Measurements from ENCODE around the gene PARP8. TPM values are rescaled to one million over a fixed set of nuclear protein-coding genes. Genes with fewer than 3 reads are reported as not detected.
A peak's percentile ranks its signal among the peaks of the same experiment; 100 is the strongest.

The PARP8 gene
- total RNA-seq, 1 donor from 2014 or later, result 3.8 TPM

- no peak for DNase-seq (ENCODE audit: low read depth)
Measured at GRCh38 chr5:50725800-50726474, 59.5 kb downstream of the PARP8 start.

GRCh38 chr5:50726475-50727148 lies 60.2 kb downstream of the PARP8 start:
- no peak for DNase-seq (ENCODE audit: low read depth)

GRCh38 chr5:50727149-50727496 lies 60.7 kb downstream of the PARP8 start:
- DNase-seq (ENCODE audit: low read depth), result peak; percentile 48

GRCh38 chr5:50727845-50728244 lies 61.4 kb downstream of the PARP8 start:
- no peak for DNase-seq (ENCODE audit: low read depth)

- DNase-seq (ENCODE audit: low read depth), result no peak
Measured at GRCh38 chr5:50730336-50730735, 63.9 kb downstream of the PARP8 start.

GRCh38 chr5:50730841-50731240 lies 64.4 kb downstream of the PARP8 start:
- no peak for DNase-seq (ENCODE audit: low read depth)

GRCh38 chr5:50733741-50734140 lies 67.3 kb downstream of the PARP8 start:
- DNase-seq (ENCODE audit: low read depth), result no peak

- DNase-seq (ENCODE audit: low read depth), result no peak
Measured at GRCh38 chr5:50738864-50739263, 72.4 kb downstream of the PARP8 start.

GRCh38 chr5:50740832-50741231 lies 74.4 kb downstream of the PARP8 start:
- DNase-seq (ENCODE audit: low read depth), result no peak

- peak; percentile 44 for DNase-seq (ENCODE audit: low read depth)
Measured at GRCh38 chr5:50744776-50745175, 78.3 kb downstream of the PARP8 start.

GRCh38 chr5:50745221-50745910 lies 78.9 kb downstream of the PARP8 start:
- peak; percentile 53 for DNase-seq (ENCODE audit: low read depth)

GRCh38 chr5:50749181-50749580 lies 82.7 kb downstream of the PARP8 start:
- DNase-seq (ENCODE audit: low read depth), result peak; percentile 51

GRCh38 chr5:50749873-50750272 lies 83.4 kb downstream of the PARP8 start:
- no peak for DNase-seq (ENCODE audit: low read depth)

- DNase-seq (ENCODE audit: low read depth), result peak; percentile 34
Measured at GRCh38 chr5:50751064-50751657, 84.7 kb downstream of the PARP8 start.

- no peak for DNase-seq (ENCODE audit: low read depth)
Measured at GRCh38 chr5:50752800-50753199, 86.4 kb downstream of the PARP8 start.

- DNase-seq (ENCODE audit: low read depth), result no peak
Measured at GRCh38 chr5:50759526-50760270, 93.3 kb downstream of the PARP8 start.

- peak; percentile 55 for DNase-seq (ENCODE audit: low read depth)
Measured at GRCh38 chr5:50763351-50763750, 96.9 kb downstream of the PARP8 start.

- DNase-seq (ENCODE audit: low read depth), result no peak
Measured at GRCh38 chr5:50763846-50764245, 97.4 kb downstream of the PARP8 start.

- DNase-seq (ENCODE audit: low read depth), result no peak
Measured at GRCh38 chr5:50766042-50766441, 99.6 kb downstream of the PARP8 start.

GRCh38 chr5:50766462-50766861 lies 100.0 kb downstream of the PARP8 start:
- no peak for DNase-seq (ENCODE audit: low read depth)

GRCh38 chr5:50766967-50767366 lies 100.5 kb downstream of the PARP8 start:
- DNase-seq (ENCODE audit: low read depth), result no peak
